Activated naive CD8-positive, alpha-beta T cell treated with anti-CD3 and anti-CD28 coated beads, Interleukin-2, amount 50 U/mL, for 16 hours (primary cell): ENCODE results near the gene CMSS1.
"Not testable (repeated sequence)": the region's sequence is repeated elsewhere in the genome, so short reads cannot be mapped to it uniquely, and the experiment has no call there.

ENCODE experiments used
- DNase-seq: peaks from one replicate; pipeline ENCODE4 v3.0.0-alpha.2; 2020; ENCODE audit warnings: low read depth, low spot score

The CMSS1 gene

GRCh38 chr3:100226712-100227429, 409.2 kb downstream of the CMSS1 start:
- DNase-seq: no peak

GRCh38 chr3:100227511-100227921, 409.9 kb downstream of the CMSS1 start:
- no peak for DNase-seq

GRCh38 chr3:100228247-100228646, 410.6 kb downstream of the CMSS1 start:
- no peak for DNase-seq

GRCh38 chr3:100229188-100229587, 411.5 kb downstream of the CMSS1 start:
- not testable (repeated sequence) for DNase-seq

- DNase-seq: no peak
Measured at GRCh38 chr3:100230710-100231109, 413.0 kb downstream of the CMSS1 start.
